GM12873 (cell line): ENCODE measurements around the gene MIDN.

ENCODE experiments used
- TF ChIP-seq, protein P1 (sequence below): IDR thresholded peaks from 2 replicates; pipeline ENCODE4 v1.5.1; 2012; ENCODE audit warnings: low read depth, mild to moderate bottlenecking, moderate library complexity, low read length, control low read depth; ENCODE audit not compliant: insufficient read depth; ENCODE audit errors: missing control alignments

The MIDN gene

DNA sequence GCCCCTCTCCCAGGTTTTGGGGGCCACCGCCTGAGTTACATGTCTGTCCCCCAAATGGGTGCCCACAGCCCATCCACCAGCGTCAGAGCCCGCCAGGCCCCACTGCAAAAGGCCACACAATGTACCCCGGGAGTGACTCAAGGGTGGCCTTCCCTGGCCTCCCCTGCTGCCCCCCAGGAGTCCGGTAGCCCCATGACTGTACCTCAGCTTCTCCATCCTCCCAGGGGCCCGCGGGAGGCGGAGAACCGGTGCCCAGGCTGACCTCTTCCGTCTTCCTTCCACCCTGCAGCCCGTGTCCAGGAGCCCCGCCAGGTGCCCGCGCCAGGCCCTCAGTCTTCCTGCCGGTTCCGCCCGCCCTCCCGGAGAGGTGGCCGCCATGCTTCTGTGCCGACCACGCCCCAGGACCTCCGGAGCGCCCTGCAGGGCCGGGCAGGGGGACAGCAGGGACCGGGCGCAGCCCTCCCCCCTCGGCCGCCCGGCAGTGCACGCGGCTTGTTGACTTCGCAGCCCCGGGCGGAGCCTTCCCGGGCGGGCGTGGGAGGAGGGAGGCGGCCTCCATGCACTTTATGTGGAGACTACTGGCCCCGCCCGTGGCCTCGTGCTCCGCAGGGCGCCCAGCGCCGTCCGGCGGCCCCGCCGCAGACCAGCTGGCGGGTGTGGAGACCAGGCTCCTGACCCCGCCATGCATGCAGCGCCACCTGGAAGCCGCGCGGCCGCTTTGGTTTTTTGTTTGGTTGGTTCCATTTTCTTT lies 20.9 kb upstream of the MIDN start:
- TF ChIP-seq, protein P1, sequence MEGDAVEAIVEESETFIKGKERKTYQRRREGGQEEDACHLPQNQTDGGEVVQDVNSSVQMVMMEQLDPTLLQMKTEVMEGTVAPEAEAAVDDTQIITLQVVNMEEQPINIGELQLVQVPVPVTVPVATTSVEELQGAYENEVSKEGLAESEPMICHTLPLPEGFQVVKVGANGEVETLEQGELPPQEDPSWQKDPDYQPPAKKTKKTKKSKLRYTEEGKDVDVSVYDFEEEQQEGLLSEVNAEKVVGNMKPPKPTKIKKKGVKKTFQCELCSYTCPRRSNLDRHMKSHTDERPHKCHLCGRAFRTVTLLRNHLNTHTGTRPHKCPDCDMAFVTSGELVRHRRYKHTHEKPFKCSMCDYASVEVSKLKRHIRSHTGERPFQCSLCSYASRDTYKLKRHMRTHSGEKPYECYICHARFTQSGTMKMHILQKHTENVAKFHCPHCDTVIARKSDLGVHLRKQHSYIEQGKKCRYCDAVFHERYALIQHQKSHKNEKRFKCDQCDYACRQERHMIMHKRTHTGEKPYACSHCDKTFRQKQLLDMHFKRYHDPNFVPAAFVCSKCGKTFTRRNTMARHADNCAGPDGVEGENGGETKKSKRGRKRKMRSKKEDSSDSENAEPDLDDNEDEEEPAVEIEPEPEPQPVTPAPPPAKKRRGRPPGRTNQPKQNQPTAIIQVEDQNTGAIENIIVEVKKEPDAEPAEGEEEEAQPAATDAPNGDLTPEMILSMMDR, result no peak

- TF ChIP-seq, protein P1, result no peak
Observed at GRCh38 chr19:1228161-1228957, 20.0 kb upstream of the MIDN start.

GRCh38 chr19:1229056-1229923 lies 19.1 kb upstream of the MIDN start:
- TF ChIP-seq, protein P1, result no peak

DNA sequence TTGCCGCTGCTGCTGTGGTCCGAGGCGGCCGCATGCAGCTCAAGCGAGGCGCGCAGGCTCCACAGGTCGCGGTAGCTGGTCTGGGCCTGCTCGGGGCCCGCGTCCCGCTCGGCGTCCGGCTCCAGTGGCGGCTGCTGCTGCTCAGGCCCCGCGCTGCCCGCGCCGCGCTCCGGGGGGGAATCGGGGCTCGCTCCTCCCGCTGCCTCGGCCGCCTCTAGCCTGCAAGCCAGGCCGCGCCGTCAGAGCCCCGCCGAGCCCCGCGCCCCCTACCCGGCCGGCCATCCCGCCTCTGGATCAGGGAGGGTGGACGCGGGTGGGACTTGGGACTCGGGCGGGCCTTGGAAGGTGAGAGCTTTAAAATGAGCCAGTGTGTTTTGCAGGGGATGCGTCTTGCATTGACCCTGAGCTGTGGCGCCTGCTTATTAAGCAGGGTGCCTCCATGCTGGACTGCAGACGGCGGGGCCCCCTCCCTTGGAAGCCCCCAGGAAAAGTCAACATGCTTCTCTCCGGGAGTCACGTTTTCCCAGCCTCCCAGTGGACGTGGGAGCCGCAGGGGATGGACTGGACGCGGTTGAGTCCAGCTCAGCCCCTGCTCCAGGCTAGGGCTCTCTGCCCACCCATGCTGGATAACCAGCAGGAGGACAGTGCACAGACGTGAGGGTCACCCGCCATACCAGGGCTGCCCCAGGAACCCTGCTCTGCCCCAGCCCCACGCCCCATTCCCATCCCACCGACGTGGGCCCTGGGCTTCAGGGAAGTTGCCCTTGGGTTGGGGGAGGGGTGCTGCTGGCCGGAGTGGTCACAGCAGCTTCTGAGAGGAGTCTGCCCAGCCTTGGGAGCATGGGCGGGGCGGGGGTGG lies 18.2 kb upstream of the MIDN start:
- TF ChIP-seq, protein P1, result no peak

GRCh38 chr19:1230783-1231489 lies 17.4 kb upstream of the MIDN start:
- TF ChIP-seq, protein P1, result no peak
